PC-3 (cell line): ENCODE data around the gene SMOC2.

ENCODE experiments used
- EZH2 ChIP-seq: fragments of 300-600 bp; sonication (generic); IDR thresholded peaks from one replicate; pipeline ENCODE4 v1.6.1; 2017; ENCODE audit warnings: antibody characterized with exemption, mild to moderate bottlenecking, low read length; ENCODE audit not compliant: unreplicated experiment
- EZH2phosphoT487 ChIP-seq: fragments of 300-600 bp; sonication (generic); IDR thresholded peaks from 2 replicates; pipeline ENCODE4 v1.6.1; 2018; ENCODE audit warnings: mild to moderate bottlenecking, antibody characterized with exemption, low read length, borderline replicate concordance
- TF ChIP-seq, protein P1 (sequence below): fragments of 300-600 bp; sonication (generic); conservative IDR thresholded peaks from 2 replicates; pipeline ENCODE4 v1.5.1; 2017; ENCODE audit warnings: antibody characterized with exemption, low read depth, mild to moderate bottlenecking, low read length

DNA sequence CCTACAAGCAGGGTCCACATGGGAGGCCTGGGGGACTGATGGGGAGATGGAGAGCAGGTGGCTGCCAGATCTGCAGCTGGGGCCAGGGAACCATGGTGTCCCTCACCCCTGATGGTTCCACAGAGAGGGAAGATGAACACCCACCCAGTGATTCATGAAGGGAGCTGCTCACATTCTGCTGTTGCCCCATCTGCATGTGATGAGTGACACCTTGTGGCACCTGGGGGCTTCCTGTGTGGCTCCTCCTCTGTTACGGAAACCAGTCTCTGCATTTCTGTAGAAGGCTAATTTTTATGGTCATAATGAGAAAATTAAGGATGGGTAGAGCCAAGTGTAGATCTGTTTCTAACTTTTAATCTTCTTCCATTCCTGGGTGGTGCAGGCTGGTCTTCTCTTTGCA is 217.1 kb downstream of the SMOC2 start:
- TF ChIP-seq, protein P1, sequence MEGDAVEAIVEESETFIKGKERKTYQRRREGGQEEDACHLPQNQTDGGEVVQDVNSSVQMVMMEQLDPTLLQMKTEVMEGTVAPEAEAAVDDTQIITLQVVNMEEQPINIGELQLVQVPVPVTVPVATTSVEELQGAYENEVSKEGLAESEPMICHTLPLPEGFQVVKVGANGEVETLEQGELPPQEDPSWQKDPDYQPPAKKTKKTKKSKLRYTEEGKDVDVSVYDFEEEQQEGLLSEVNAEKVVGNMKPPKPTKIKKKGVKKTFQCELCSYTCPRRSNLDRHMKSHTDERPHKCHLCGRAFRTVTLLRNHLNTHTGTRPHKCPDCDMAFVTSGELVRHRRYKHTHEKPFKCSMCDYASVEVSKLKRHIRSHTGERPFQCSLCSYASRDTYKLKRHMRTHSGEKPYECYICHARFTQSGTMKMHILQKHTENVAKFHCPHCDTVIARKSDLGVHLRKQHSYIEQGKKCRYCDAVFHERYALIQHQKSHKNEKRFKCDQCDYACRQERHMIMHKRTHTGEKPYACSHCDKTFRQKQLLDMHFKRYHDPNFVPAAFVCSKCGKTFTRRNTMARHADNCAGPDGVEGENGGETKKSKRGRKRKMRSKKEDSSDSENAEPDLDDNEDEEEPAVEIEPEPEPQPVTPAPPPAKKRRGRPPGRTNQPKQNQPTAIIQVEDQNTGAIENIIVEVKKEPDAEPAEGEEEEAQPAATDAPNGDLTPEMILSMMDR = no peak
- TF ChIP-seq EZH2phosphoT487 (no peak), EZH2 (no peak)
